ENCODE measurements around the gene GFM1. TPM values are rescaled to one million over a fixed set of nuclear protein-coding genes. Genes with fewer than 3 reads are reported as not detected.

GFM1 gene
- total RNA-seq, 1 experiment from 2014 or later, result 48.7 TPM

GRCh38 chr3:158723991-158724390 lies 79.7 kb downstream of the GFM1 start:
- no peak for DNase-seq (ENCODE audit: extremely low read depth, low read depth)

DNA sequence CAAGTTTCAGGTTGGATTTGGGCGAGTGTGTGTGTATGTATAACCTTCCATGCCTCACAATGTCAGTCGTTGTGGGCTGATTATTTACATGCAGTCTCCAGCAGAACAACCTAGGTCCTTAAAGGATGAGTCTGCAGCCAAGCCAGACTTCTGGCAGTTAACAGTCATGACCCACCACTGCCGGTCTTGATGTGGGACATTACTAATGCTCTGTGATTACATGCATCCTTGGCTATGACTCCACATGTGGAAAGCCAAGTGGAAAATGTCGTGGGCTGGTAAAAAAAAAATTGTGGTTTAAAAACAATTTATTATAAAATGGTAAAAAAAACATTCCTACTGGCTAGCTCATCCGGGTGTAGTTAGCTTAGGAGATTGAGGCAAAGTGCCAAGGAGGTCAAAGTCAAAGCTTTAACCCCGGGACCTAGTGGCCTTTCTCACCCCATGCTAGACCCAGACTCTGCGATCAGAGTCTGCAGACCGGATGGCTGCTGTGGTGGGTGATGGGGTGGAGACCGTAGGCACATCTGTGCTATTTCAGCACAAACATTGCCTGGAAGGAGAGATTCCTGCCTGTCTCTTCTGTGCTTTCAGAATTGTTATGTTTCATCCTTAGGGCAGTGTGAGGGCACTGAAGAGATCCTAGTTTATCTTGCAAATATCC lies 81.2 kb downstream of the GFM1 start:
- peak; percentile 74 for DNase-seq (ENCODE audit: extremely low read depth, low read depth)

GRCh38 chr3:158727206-158728060 lies 83.1 kb downstream of the GFM1 start:
- peak; percentile 54 for DNase-seq (ENCODE audit: extremely low read depth, low read depth)

- no peak for DNase-seq (ENCODE audit: extremely low read depth, low read depth)
Observed at GRCh38 chr3:158728061-158728377, 83.7 kb downstream of the GFM1 start.

GRCh38 chr3:158728851-158729250 lies 84.5 kb downstream of the GFM1 start:
- DNase-seq (ENCODE audit: extremely low read depth, low read depth), result no peak

DNA sequence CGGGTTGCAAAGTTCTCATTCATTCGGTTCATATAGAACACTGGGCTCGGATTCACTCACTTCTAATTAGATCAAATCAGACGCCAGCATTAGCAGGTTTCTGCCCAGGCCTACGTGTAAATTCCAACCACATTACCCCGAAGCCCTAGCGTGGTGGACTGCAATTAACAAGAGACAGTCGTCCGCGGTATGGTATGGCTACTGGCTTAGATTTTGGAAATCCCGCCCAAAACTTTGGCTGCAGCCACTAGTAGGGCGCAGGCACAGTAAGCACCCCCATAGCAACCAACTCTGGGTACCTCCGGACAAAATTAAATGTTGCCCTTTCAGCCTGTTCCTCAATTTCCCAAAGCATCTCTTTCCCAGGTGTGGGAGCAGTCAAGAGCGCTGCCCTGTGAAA lies 87.2 kb downstream of the GFM1 start:
- no peak for DNase-seq (ENCODE audit: extremely low read depth, low read depth)

DNA sequence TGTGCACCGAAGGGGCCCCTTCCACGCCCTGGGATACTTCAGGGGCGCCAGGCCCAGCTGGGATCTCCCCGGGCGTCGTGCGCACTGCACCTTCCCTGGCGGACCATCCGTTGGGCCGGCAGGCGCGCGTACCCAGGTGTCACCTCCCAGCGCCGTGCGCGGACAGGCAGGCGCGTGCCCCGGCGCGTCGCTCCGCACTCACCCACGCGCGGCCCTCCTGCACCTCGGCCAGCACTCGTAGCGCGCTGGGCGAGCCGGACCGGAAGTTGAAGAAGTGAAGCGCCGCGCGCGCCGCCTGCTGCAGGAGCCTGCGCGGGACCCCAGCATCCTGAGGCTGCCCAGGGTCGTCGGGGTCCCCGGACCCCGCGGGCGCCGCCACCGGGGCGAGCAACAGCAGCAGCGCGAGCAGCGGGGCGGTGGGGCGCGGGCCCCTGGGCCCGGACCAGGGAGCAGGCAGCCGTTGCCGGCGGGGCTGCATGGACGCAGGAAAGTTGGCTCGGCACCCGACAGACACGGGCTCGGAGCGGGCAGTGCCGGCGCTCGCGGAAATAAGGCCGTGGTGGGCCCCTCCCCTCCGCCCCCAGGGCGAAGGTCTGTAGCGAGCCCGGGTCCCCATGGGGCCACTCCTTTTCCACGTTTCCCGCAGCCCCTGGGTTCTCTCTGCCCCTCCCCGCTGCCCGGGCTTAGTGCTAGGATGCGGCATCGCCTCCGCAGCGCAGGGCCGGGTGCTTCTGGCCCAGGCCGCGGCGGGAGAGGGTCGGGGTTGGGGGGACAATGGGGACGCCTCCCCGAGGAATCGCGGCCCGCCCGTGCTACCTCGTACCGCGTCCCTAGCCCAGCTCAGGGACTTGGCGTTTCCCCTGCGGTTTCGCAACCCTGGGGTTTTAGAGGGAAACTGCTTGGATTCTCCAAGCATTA lies 87.9 kb downstream of the GFM1 start, which contains the start of gene RARRES1:
RARRES1 (minus strand) TSS at position 520 of the 918 bp plus-strand sequence; CDS start at position 478, 42 bp downstream.
- DNase-seq (ENCODE audit: extremely low read depth, low read depth), result no peak

DNA sequence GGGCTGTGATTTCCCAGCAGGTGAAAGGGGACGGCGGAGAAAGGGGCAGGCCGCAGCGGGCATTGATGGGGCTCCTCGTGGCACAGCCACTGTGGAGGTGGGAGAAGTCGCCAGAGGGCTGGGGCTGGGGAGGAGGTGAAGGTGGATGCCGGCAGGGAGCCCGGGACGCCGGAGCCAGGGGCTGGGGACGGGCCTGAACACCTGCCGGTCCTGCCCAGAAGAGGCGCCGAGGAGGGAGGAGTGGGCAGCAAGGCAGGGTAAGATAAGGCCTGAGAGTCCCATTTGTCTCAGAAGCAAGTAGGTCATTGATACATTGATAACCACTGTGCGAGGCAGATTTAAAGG lies 88.5 kb downstream of the GFM1 start:
- no peak for DNase-seq (ENCODE audit: extremely low read depth, low read depth)

- no peak for DNase-seq (ENCODE audit: extremely low read depth, low read depth)
Observed at GRCh38 chr3:158733656-158734055, 89.3 kb downstream of the GFM1 start.

GRCh38 chr3:158735296-158736033 lies 91.1 kb downstream of the GFM1 start:
- DNase-seq (ENCODE audit: extremely low read depth, low read depth), result no peak

- DNase-seq (ENCODE audit: extremely low read depth, low read depth), result no peak
Observed at GRCh38 chr3:158737410-158737809, 93.1 kb downstream of the GFM1 start.

DNA sequence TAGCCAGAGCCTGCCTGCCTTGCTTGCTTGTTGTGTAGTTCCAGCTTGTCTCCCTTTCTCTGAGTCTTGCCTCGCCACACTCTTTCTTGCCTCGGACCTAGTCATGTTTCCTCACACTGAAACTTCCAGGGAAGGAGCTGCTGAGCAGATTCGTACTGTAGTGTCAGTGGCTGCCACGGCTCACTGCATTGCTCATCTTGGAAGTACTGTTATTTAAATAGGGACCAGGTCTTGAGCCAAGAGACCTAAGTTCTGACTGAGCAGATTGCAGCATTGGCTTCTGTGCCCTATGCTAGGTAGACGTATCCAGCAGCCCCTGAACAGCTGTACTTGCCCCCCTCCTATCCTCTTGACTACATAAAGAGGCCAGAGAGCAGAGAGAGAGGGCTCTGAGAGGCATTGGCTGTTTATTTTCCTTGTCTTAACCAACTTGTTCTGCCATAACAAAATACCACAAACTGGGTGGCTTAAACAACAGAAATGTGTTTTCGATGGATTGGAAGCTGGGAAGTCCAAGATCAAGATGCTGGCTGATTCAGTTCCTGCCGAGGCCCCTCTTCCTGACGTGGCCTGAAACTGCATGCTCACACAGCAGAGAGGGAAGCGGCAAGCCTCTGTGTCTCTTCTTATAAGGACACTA lies 93.8 kb downstream of the GFM1 start:
- DNase-seq (ENCODE audit: extremely low read depth, low read depth), result no peak

DNA sequence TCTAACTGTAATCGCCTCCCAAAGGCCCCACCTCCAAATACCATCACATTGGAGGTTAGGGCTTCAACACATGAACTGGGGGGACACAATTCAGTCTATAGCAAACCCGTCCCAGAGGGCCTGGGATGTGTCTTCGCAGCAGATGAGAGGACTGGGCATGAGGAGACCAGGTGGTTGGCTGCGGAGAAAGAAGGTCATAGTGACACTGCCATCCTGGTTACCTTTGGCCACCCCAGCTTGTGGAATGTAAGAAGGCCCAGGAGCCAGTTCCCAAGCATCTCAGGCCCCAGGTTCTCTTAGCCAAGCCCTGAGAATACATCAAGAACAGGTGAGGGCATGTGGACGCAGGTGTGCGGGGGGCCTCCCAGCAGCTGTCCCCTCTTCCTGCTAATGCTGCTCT lies 94.3 kb downstream of the GFM1 start:
- no peak for DNase-seq (ENCODE audit: extremely low read depth, low read depth)

DNA sequence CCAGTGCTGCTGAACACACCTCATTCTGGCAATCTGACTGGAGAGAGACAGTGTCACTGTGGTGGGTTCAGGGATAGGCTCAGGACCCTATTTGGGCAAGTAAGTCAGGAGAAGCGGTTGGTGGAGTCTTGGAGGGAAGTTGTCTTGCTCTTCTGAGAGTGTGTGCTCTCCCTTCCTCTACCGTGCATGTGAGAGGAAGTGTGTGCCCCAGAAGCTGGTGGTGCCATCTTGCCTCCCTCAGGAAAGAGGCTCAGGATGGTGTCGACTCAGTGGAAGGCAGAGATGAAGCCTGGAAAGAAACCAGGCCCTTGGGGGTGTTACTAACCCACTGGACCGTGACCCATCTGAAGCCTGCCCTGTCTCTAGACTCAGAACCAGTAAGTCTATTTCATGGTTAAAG lies 94.8 kb downstream of the GFM1 start:
- DNase-seq (ENCODE audit: extremely low read depth, low read depth), result no peak

DNA sequence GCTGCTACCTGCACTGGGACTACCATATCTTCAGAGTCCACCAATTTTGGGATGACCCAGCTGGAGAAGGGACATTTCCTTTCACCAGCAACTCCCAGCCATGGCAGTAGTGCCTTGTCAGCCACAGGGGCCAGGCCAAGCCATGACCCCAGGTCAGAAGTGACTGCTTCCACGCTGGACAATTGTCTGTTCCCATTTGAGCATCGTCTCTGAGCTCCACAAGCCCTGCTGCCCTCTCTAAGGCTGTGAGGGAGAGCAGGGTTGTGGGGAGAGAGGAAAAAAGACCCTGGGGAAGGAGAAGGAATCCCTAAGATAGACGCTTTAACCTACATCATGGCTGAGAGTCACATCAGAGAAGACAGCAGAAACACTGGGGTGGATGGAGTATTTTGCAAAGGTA lies 95.3 kb downstream of the GFM1 start:
- DNase-seq (ENCODE audit: extremely low read depth, low read depth), result no peak

Small RNA genes within 50 kb of the gene (small RNA-seq; reads per million reads assigned to genes)
- 0 reads per million in 2 experiments for gene AC025033.1
- gene AC080013.6, result 0 reads per million in 2 experiments

Other genes starting within 250 kb of the GFM1 start
- 6.6 and 8.5 TPM in 2 replicates for gene MLF1, start 73.3 kb upstream of the GFM1 start, total RNA-seq (2014; rRNA removed; shearing (Covaris generic))
- 35.7 and 42.6 TPM in 2 replicates for gene LXN, start 28.1 kb downstream of the GFM1 start, total RNA-seq (2014; rRNA removed; shearing (Covaris generic))
- gene RARRES1, start 87.9 kb downstream of the GFM1 start, total RNA-seq (2014; rRNA removed; shearing (Covaris generic)), result not detected in 2 replicates
- gene MFSD1, start 157.5 kb downstream of the GFM1 start, total RNA-seq (2014; rRNA removed; shearing (Covaris generic)), result 28.6 and 30.9 TPM in 2 replicates